ENCODE results near the gene MOB3C.
"Not testable (repeated sequence)": the region's sequence is repeated elsewhere in the genome, so short reads cannot be mapped to it uniquely, and the experiment has no call there.

MOB3C gene

GRCh38 chr1:46616277-46617107 lies at the start of gene MOB3C:
TSS of gene MOB3C (minus strand) at chr1:46616811. CDS start at chr1:46613321, 3,490 bp downstream.
- DNase-seq = peak; percentile 11 to 50

GRCh38 chr1:46665983-46666382 lies 49.4 kb upstream of the MOB3C start:
- no peak for DNase-seq

DNA sequence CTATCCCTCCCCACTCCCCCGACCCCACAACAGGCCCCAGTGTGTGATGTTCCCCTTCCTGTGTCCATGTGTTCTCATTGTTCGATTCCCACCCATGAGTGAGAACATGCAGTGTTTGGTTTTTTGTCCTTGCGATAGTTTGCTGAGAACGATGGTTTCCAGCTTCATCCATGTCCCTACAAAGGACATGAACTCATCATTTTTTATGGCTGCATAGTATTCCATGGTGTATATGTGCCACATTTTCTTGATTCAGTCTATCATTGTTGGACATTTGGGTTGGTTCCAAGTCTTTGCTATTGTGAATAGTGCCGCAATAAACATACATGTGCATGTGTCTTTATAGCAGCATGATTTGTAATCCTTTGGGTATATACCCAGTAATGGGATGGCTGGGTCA lies 46.3 kb upstream of the MOB3C start:
- DNase-seq = not testable (repeated sequence)

DNA sequence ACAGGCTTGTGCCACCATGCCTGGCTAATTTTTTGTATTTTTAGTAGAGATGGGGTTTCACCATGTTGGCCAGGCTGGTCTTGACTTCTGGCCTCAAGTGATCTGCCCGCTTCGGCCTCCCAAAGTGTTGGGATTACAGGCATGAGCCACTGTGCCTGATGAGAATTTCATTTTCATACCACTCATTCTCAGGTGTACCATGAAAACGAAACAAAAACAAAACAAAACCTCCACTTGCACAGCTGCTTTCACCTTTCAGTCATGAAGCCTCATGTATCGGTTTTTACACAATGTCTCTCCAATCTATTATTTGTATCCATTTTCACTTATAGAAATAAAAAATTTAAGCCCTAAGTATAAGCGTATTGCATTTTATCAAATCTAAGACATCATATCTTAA lies 43.5 kb upstream of the MOB3C start:
- DNase-seq = not testable (repeated sequence)

DNA sequence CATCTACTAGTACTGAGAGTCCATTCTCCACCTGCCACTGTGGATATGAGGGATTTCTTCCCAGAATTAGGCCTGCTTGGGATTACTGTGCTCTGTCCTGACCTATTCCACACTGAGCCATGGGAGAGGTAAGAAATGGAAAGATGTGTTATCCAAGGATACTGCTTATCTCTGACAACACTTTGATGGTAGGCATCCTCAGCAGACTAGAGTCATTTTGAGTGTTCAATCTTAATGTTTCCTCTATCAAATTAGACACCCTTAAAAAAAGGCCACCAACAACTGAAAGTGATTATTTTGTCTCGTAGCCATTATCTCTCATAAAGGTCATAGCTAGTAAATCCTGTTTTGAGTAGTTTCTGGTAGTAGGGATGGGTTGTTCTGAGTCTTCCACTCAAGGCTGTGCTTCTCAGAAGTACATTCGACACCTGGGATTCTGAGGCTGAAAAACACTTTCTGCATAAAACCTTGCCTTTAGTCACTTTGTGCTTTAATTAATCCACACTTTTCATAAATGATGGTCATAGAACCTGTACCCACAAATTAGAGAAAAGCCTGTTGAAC lies 42.8 kb upstream of the MOB3C start:
- DNase-seq = no peak

DNA sequence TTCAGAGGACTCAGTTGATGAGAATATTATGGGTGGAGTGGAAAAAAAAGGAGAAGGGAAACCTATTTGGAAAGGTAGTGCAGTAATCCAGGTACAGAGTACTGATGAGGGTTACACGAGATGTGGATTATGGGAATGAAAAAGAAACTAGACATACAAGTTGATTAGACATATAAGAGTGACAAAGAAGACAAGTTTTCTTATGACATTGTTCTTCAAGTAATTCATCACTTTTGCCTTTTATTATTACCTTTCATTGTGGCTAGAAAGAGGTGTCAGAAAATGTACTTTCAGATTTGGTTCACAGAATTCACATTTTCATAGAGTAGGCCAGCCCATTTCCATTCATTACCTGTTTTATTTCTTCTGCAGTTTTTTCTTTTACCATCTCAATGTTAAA lies 41.2 kb upstream of the MOB3C start:
- DNase-seq = no peak

DNA sequence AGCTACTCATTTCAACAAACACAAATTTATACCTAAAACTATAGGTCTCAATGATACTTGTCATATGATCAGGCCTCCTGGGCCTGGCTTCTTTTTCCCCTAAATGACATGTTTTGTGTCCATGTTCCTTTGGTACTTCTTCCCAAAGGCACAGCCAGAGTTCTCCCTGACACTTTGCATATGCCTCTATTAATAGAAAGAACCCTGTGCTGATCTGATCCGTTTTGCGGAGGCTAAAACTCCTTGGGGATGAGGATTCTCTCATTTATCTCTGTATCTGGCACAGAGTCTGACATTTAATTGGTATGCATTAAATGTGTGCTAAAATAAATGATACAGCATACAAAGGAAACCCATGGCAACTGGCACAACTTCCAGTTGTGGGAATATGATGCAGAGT lies 40.0 kb upstream of the MOB3C start:
- no peak for DNase-seq

- no peak for DNase-seq
These were observed 39.2 kb upstream of the MOB3C start for GRCh38 chr1:46655848-46656247.

GRCh38 chr1:46654698-46655097 lies 38.1 kb upstream of the MOB3C start:
- not testable (repeated sequence) for DNase-seq

- no peak for DNase-seq
These were observed 37.4 kb upstream of the MOB3C start for GRCh38 chr1:46654012-46654411.

DNA sequence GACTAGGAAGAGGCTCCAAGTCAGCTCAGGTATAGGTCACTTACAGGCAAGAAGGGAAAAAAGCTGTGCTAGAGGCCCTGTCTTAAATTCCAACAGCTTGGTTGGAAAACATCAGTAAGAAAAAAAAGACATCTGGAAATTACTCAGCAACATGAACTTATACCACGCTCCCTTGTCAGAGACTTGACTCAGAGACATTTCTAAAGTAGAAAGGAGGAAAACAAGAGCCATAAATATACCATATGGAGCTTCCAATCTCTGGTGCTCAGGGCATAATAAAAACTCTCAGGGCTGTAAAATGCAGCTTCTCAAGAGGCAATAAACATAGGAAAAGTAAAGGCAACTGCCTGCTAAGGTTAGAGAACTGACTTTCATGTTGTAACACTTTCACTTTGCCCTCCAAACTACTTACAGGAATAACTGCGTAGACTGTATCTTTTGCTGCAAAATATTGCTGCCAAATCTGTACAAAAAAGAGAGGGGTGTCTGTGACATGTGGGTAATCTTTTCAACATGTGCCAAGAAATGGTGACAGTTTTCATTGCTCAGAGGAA lies 36.9 kb upstream of the MOB3C start:
- DNase-seq = no peak

DNA sequence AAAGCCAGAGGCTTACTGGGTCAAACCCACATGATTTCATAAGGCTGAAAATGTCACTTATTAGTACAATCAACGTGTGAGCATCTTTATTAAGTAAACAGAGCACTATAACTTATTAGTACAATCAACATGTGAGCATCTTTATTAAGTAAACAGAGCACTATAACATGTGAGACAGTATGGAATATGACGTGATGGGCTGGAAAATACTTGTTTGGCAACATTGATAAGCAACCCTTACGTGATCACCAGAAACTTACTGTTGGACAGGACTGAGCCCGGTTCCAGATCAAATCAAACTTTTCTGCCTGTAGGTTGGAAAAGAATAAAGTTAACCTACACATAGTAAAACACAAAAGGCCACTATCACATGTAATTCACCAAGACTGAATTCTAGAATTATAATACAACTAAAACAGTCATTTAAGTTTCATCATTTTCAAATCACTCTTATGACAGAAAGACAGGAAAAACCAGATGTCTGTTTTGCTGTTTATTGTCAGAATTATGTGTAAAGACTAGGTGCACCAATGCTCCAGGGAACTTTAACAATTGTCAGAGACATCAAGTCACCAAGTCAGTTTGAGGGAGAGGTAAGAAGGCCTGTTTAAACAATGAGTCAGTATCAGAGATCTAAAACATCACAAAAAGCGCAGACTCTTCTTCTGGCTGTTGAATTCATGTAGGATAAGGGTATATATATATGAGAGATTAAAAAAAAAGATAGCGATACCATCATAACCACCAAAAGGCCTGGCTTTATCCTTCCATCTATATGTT lies 35.9 kb upstream of the MOB3C start:
- no peak for DNase-seq

DNA sequence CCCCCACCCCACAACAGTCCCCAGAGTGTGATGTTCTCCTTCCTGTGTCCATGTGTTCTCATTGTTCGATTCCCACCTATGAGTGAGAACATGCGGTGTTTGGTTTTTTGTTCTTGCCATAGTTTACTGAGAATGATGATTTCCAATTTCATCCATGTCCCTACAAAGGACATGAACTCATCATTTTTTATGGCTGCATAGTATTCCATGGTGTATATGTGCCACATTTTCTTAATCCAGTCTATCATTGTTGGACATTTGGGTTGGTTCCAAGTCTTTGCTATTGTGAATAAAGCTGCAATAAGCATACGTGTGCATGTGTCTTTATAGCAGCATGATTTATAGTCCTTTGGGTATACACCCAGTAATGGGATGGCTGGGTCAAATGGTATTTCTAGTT lies 34.5 kb upstream of the MOB3C start:
- DNase-seq = not testable (repeated sequence)

GRCh38 chr1:46650491-46650890 lies 33.9 kb upstream of the MOB3C start:
- DNase-seq = no peak

- no peak for DNase-seq
These were observed 33.2 kb upstream of the MOB3C start for GRCh38 chr1:46649764-46650163.

- DNase-seq = no peak
These were observed 31.0 kb upstream of the MOB3C start for GRCh38 chr1:46647611-46648010.

GRCh38 chr1:46646844-46647243 lies 30.2 kb upstream of the MOB3C start:
- no peak for DNase-seq

DNA sequence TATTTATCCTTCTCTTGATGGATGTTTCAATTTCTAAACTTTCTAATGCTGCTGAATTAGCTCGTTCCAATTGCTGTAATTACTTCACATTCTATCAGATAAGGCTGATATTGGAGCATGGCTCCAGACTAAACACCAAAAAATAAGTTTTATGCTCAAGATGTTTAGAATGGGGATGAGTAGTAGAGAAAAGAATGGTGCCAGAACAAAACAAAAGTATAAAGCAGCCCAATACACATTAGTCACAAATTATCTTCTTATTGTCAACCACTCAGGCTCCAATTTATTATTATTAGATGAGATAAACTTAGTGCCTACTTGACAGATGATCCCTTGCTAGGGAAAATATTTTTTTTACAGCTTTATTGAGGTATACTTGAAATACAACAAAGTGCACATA lies 29.7 kb upstream of the MOB3C start:
- no peak for DNase-seq

- no peak for DNase-seq
These were observed 29.2 kb upstream of the MOB3C start for GRCh38 chr1:46645815-46646214.

DNA sequence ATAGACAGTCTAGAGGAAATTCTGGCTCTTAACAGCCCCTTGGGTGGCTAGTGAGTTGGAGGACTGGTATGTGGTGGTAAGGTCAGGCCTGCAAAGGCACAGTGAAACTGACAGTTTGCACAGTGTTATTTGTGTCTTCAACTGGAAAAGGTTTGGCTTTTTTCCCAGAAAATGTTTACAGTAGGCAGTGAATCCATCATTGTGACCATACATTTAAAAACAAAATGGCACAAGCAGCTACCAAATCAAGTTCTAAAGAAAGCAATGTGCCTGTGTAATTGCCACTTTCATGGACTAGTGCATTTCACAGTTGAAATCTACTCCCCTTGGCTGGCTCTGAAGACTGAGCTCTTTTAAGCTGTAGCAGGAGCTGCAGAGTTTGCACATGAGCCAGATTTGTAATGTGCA lies 26.8 kb upstream of the MOB3C start:
- no peak for DNase-seq

GRCh38 chr1:46642115-46642680 lies 25.6 kb upstream of the MOB3C start:
- no peak for DNase-seq

- no peak for DNase-seq
These were observed 22.9 kb upstream of the MOB3C start for GRCh38 chr1:46639547-46639946.

GRCh38 chr1:46638921-46639320 lies 22.3 kb upstream of the MOB3C start:
- no peak for DNase-seq
